Ishikawa (cell line): ENCODE results near the gene SMIM30.

Experiments
- CEBPB ChIP-seq: IDR thresholded peaks from 2 replicates; pipeline ENCODE4 v1.6.1; 2012
- CREB1 ChIP-seq: IDR thresholded peaks from 2 replicates; pipeline ENCODE4 v1.6.1; 2012; ENCODE audit warnings: low read depth
- EGR1 ChIP-seq: IDR thresholded peaks from 2 replicates; pipeline ENCODE4 v1.6.1; 2012
- EP300 ChIP-seq: IDR thresholded peaks from 2 replicates; pipeline ENCODE4 v1.6.1; 2012; ENCODE audit warnings: borderline replicate concordance
- FOXM1 ChIP-seq: IDR thresholded peaks from 2 replicates; pipeline ENCODE4 v1.6.1; 2012; ENCODE audit warnings: low read depth, borderline replicate concordance
- MAX ChIP-seq: IDR thresholded peaks from 2 replicates; pipeline ENCODE4 v1.6.1; 2012
- NFIC ChIP-seq: IDR thresholded peaks from 2 replicates; pipeline ENCODE4 v1.6.1; 2012
- RAD21 ChIP-seq: IDR thresholded peaks from 2 replicates; pipeline ENCODE4 v1.6.1; 2012; ENCODE audit warnings: low read depth
- REST ChIP-seq: IDR thresholded peaks from 2 replicates; pipeline ENCODE4 v1.6.1; 2012; ENCODE audit warnings: low read depth, mild to moderate bottlenecking
- TAF1 ChIP-seq: IDR thresholded peaks from 2 replicates; pipeline ENCODE4 v1.6.1; 2012; ENCODE audit warnings: low read depth, mild to moderate bottlenecking
- TCF12 ChIP-seq: IDR thresholded peaks from 2 replicates; pipeline ENCODE4 v1.6.1; 2012; ENCODE audit warnings: low read depth
- TEAD4 ChIP-seq: IDR thresholded peaks from 2 replicates; pipeline ENCODE4 v1.6.1; 2012
- USF1 ChIP-seq: IDR thresholded peaks from 2 replicates; pipeline ENCODE4 v1.6.1; 2012
- YY1 ChIP-seq: IDR thresholded peaks from 2 replicates; pipeline ENCODE4 v1.6.1; 2012; ENCODE audit warnings: low read depth
- ZBTB7A ChIP-seq: IDR thresholded peaks from 2 replicates; pipeline ENCODE4 v1.6.1; 2012; ENCODE audit warnings: low read depth

SMIM30 gene

GRCh38 chr7:113084496-113085172 lies 33.7 kb downstream of the SMIM30 start:
- TF ChIP-seq ZBTB7A (no peak), TAF1 (no peak), USF1 (no peak), TCF12 (no peak), EGR1 (no peak), TEAD4 (no peak), FOXM1 (no peak), YY1 (no peak), NFIC (no peak), RAD21 (no peak), CEBPB (no peak), REST (no peak), CREB1 (no peak), MAX (no peak), EP300 (no peak)

GRCh38 chr7:113083816-113084495 lies 34.4 kb downstream of the SMIM30 start:
- TF ChIP-seq EGR1 (no peak), TEAD4 (no peak), TCF12 (no peak), CREB1 (no peak), YY1 (no peak), MAX (no peak)

- TF ChIP-seq FOXM1 (no peak), CREB1 (no peak), USF1 (no peak), NFIC (no peak), RAD21 (no peak), YY1 (no peak), REST (no peak), MAX (no peak), EP300 (no peak)
These were observed 35.1 kb downstream of the SMIM30 start for GRCh38 chr7:113083132-113083815.

- no peak for TF ChIP-seq CREB1
- TF ChIP-seq NFIC: no peak
- TF ChIP-seq EP300: no peak
- no peak for TF ChIP-seq CEBPB
- no peak for TF ChIP-seq ZBTB7A
- no peak for TF ChIP-seq TCF12
- no peak for TF ChIP-seq FOXM1
- TF ChIP-seq MAX: no peak
- no peak for TF ChIP-seq REST
- no peak for TF ChIP-seq USF1
- no peak for TF ChIP-seq TAF1
- TF ChIP-seq RAD21: no peak
- no peak for TF ChIP-seq TEAD4
- no peak for TF ChIP-seq YY1
These were observed 40.0 kb downstream of the SMIM30 start for GRCh38 chr7:113078331-113078730.
